ENCODE data around the gene DCAF7.

- TF ChIP-seq EP300 (IDR thresholded peaks at IDR 0.05; ENCODE audit: low read depth): no peak
- TF ChIP-seq CTCF (IDR thresholded peaks at IDR 0.05): no peak
These were observed 44.9 kb downstream of the DCAF7 start for GRCh38 chr17:63595132-63595531.

All from transverse colon (tissue), 3 donors.